Neural cell (in vitro differentiated cells): Measurements from ENCODE around the gene MCFD2.

Experiments
- CTCF ChIP-seq: fragments of 450-650 bp; IDR thresholded peaks from 2 replicates; pipeline ENCODE4 v1.5.1; 2014; ENCODE audit warnings: antibody characterized with exemption, mild to moderate bottlenecking, moderate library complexity; ENCODE audit not compliant: poor library complexity, severe bottlenecking
- EZH2 ChIP-seq: fragments of 200-600, 300-800 bp; shearing (Covaris generic), sonication (generic); IDR thresholded peaks from 2 replicates; pipeline ENCODE4 v1.6.1; 2014; ENCODE audit warnings: antibody characterized with exemption, low read length, borderline replicate concordance, mild to moderate bottlenecking; ENCODE audit not compliant: insufficient read depth, poor library complexity, severe bottlenecking
- MXI1 ChIP-seq: fragments of 450-650 bp; conservative IDR thresholded peaks from 2 replicates; pipeline ENCODE4 v1.6.1; 2014; ENCODE audit warnings: antibody characterized with exemption, mild to moderate bottlenecking; ENCODE audit not compliant: poor library complexity, severe bottlenecking
- POLR2AphosphoS5 ChIP-seq: IDR thresholded peaks from 2 replicates; pipeline ENCODE4 v1.6.1; 2012
- RAD21 ChIP-seq: fragments of 450-650 bp; conservative IDR thresholded peaks from 2 replicates; pipeline ENCODE4 v1.6.1; 2014; ENCODE audit warnings: antibody characterized with exemption, mild to moderate bottlenecking, moderate library complexity
- REST ChIP-seq: IDR thresholded peaks from 2 replicates; pipeline ENCODE4 v1.6.1; 2012; ENCODE audit warnings: borderline replicate concordance
- TAF1 ChIP-seq: IDR thresholded peaks from 2 replicates; pipeline ENCODE4 v1.6.1; 2012; ENCODE audit warnings: low read depth

- TF ChIP-seq POLR2AphosphoS5 (no peak), REST (no peak), CTCF (no peak), TAF1 (no peak), MXI1 (no peak), EZH2 (no peak), RAD21 (no peak)
Measured at GRCh38 chr2:46871976-46872381, 43.6 kb downstream of the MCFD2 start.
